H1 (cell line): ENCODE results near the gene EPM2A. TPM values are rescaled to one million over a fixed set of nuclear protein-coding genes. Genes with fewer than 3 reads are reported as not detected.

ENCODE experiments used
- EGR1 ChIP-seq: IDR thresholded peaks from 2 replicates; pipeline ENCODE4 v1.6.1; 2011; ENCODE audit warnings: low read depth, low read length, borderline replicate concordance
- FOSL1 ChIP-seq: IDR thresholded peaks from 2 replicates; pipeline ENCODE4 v1.6.1; 2011; ENCODE audit warnings: mild to moderate bottlenecking, low read depth, low read length, moderate library complexity; ENCODE audit not compliant: insufficient read depth
- SAP30 ChIP-seq: fragments of 300-600 bp; sonication (generic); IDR thresholded peaks from 2 replicates; pipeline ENCODE4 v1.7.1; 2012; ENCODE audit warnings: low read length, moderate library complexity, mild to moderate bottlenecking, inconsistent platforms; ENCODE audit not compliant: insufficient read depth, insufficient replicate concordance
- polyA plus RNA-seq, 7 experiments: library from polyadenylated mRNA; depleted of rRNA in 3 of 7; stranded (reverse) in 5 of 7; unstranded in 2 of 7; fragments of >200 nt in 5 of 7; fragments of 200-250 nt in 2 of 7; gene quantifications; 1 replicate in 5 of 7; 2 replicates in 1 of 7; 4 replicates in 1 of 7; pipeline versions ENCODE4 v1.2.1 to v1.2.3, GENCODE V29; 2011 to 2013; ENCODE audit warnings: missing spikeins in 2 of 7, mixed read lengths in 2 of 7
- total RNA-seq: library from RNA; stranded (reverse); fragmentation: NEBNext Ultra II Directional; extraction: Animal tissue kit (Norgen Biotek cat#: 25700); gene quantifications from 2 replicates; pipeline ENCODE4 v1.2.1, GENCODE V29; 2021
- TF ChIP-seq, protein P1 (sequence below): IDR thresholded peaks from 2 replicates; pipeline ENCODE4 v1.6.1; 2011; ENCODE audit warnings: low read depth, mild to moderate bottlenecking, low read length; ENCODE audit not compliant: insufficient read depth

Gene EPM2A
- total and polyA plus RNA-seq, 2 of the 8 experiments (the other 6 are each of a cell fraction or from before 2014, with no cell fraction given), result 2.3 to 6.2 TPM

DNA sequence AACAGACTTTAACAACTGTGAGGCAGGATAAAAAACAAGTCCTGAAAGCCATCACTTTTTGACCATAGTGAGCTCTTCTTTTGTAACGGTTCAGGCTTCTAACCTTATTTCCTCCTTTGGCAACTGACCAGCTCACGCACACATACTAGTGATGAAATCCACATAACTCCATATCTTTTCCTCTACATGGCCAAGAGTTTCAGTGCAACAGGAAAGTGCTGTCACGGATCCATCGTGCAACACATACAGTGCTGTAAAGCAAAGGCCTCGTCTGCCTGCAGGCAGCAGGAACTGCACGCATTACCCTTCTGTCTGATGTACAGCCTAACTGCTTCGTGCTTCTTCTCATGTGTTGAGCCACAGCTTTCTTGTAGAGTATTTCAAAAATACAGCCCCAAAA is 108.5 kb downstream of the EPM2A start (continued):
- no peak for TF ChIP-seq EGR1
- TF ChIP-seq FOSL1, result no peak
- TF ChIP-seq SAP30, result no peak
- TF ChIP-seq, protein P1, sequence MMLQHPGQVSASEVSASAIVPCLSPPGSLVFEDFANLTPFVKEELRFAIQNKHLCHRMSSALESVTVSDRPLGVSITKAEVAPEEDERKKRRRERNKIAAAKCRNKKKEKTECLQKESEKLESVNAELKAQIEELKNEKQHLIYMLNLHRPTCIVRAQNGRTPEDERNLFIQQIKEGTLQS, result no peak
